ENCODE measurements around the gene FRS3.

GRCh38 chr6:41746107-41746506 is 33.6 kb downstream of the FRS3 start:
- TF ChIP-seq FOXM1 (IDR thresholded peaks at IDR 0.05; ENCODE audit: borderline replicate concordance): no peak
- no peak for TF ChIP-seq ARNT (IDR thresholded peaks at IDR 0.05)
- TF ChIP-seq SP1 (IDR thresholded peaks at IDR 0.05): no peak
- TF ChIP-seq BHLHE40 (IDR thresholded peaks at IDR 0.05; ENCODE audit: borderline replicate concordance): no peak
- TF ChIP-seq HDGF (IDR thresholded peaks at IDR 0.05; ENCODE audit: borderline replicate concordance): no peak
- TF ChIP-seq NFRKB (IDR thresholded peaks at IDR 0.05): no peak
- no peak for TF ChIP-seq CTBP1 (IDR thresholded peaks at IDR 0.05; ENCODE audit: borderline replicate concordance)
- TF ChIP-seq TARDBP (IDR thresholded peaks at IDR 0.05): no peak
- TF ChIP-seq ZNF384 (IDR thresholded peaks at IDR 0.05): no peak
- TF ChIP-seq ELF4 (IDR thresholded peaks at IDR 0.05): no peak
- no peak for TF ChIP-seq FOXA1 (IDR thresholded peaks at IDR 0.05)
- no peak for TF ChIP-seq SUZ12 (IDR thresholded peaks at IDR 0.05)
- TF ChIP-seq, protein P1, sequence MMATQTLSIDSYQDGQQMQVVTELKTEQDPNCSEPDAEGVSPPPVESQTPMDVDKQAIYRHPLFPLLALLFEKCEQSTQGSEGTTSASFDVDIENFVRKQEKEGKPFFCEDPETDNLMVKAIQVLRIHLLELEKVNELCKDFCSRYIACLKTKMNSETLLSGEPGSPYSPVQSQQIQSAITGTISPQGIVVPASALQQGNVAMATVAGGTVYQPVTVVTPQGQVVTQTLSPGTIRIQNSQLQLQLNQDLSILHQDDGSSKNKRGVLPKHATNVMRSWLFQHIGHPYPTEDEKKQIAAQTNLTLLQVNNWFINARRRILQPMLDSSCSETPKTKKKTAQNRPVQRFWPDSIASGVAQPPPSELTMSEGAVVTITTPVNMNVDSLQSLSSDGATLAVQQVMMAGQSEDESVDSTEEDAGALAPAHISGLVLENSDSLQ (IDR thresholded peaks at IDR 0.05): no peak
